Limb (tissue), 2 donors: ENCODE measurements around the gene MEIS2.
A peak's percentile ranks its signal among the peaks of the same experiment; 100 is the strongest.

ENCODE experiments used
- DNase-seq, 2 donors: peaks; one replicate each; pipeline ENCODE4 v3.0.0-alpha.2; 2016; ENCODE audit errors: extremely low spot score in 2 of 2

The MEIS2 gene

GRCh38 chr15:36936613-36937012, 163.7 kb downstream of the MEIS2 start:
- no peak for DNase-seq

GRCh38 chr15:36933255-36933990, 166.9 kb downstream of the MEIS2 start:
- DNase-seq, result no peak

GRCh38 chr15:36932070-36932469, 168.3 kb downstream of the MEIS2 start:
- no peak for DNase-seq

GRCh38 chr15:36931434-36931833, 168.9 kb downstream of the MEIS2 start:
- DNase-seq, result no peak

- DNase-seq, result no peak
Observed at GRCh38 chr15:36926427-36926825, 173.9 kb downstream of the MEIS2 start.

- no peak for DNase-seq
Observed at GRCh38 chr15:36925653-36926426, 174.5 kb downstream of the MEIS2 start.

- DNase-seq, result no peak
Observed at GRCh38 chr15:36925049-36925448, 175.3 kb downstream of the MEIS2 start.

GRCh38 chr15:36924034-36924433, 176.3 kb downstream of the MEIS2 start:
- DNase-seq, result peak in 1 of 2 donors; percentile 55

GRCh38 chr15:36921484-36922091, 178.8 kb downstream of the MEIS2 start:
- DNase-seq, result no peak

GRCh38 chr15:36917411-36918267, 182.7 kb downstream of the MEIS2 start:
- no peak for DNase-seq

- DNase-seq, result no peak
Observed at GRCh38 chr15:36914960-36915808, 185.2 kb downstream of the MEIS2 start.

- DNase-seq, result no peak
Observed at GRCh38 chr15:36914466-36914865, 185.9 kb downstream of the MEIS2 start.

GRCh38 chr15:36912311-36912712, 188.0 kb downstream of the MEIS2 start:
- no peak for DNase-seq

GRCh38 chr15:36911322-36911944, 188.9 kb downstream of the MEIS2 start:
- no peak for DNase-seq

GRCh38 chr15:36908991-36909390, 191.4 kb downstream of the MEIS2 start:
- DNase-seq, result no peak

GRCh38 chr15:36907295-36907694, 193.1 kb downstream of the MEIS2 start:
- no peak for DNase-seq

- DNase-seq, result no peak
Observed at GRCh38 chr15:36905908-36906307, 194.4 kb downstream of the MEIS2 start.

GRCh38 chr15:36904715-36905114, 195.6 kb downstream of the MEIS2 start:
- no peak for DNase-seq

GRCh38 chr15:36903922-36904556, 196.3 kb downstream of the MEIS2 start:
- no peak for DNase-seq

GRCh38 chr15:36903195-36903594, 197.2 kb downstream of the MEIS2 start:
- no peak for DNase-seq
